Gastroesophageal sphincter (tissue), 3 donors: Measurements from ENCODE around the gene DPPA5.

Experiments
- CTCF ChIP-seq, 4 experiments: fragments of 200-600 bp in 2 of 4; fragments of 450-650 bp in 2 of 4; sonication (generic) in 1 of 4; IDR thresholded peaks; one replicate each; pipeline ENCODE4 v1.5.1; 2017 to 2019; ENCODE audit warnings: antibody characterized with exemption in 4 of 4, mild to moderate bottlenecking in 2 of 4, moderate library complexity in 2 of 4
- POLR2AphosphoS5 ChIP-seq: sonication (generic); formaldehyde crosslinking; IDR thresholded peaks from one replicate; pipeline ENCODE4 v1.6.1; 2017; ENCODE audit warnings: antibody characterized with exemption

DNA sequence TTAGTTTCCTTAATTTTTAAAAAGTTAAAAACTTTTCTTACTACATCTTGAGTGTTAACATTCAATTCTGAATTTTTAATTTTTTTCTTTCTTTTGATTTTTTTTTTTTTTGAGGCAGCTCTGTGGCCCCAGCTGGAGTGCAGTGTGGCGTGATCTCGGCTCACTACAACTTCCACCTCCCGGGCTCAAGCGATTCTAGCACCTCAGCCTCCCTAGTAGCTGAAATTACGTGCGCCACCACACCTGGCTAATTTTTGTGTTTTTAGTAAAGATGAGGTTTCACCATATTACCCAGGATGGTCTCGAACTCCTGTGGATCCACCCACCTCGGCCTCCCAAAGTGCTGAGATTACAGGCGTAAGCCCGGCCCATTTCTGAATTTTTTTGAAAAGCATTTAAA is 41.8 kb upstream of the DPPA5 start:
- TF ChIP-seq CTCF (IDR thresholded peaks at IDR 0.05): no peak
- no peak for TF ChIP-seq POLR2AphosphoS5
